GM19193 (cell line): ENCODE measurements around the gene MYZAP.

ENCODE experiments used
- POLR2A ChIP-seq: IDR thresholded peaks from 4 replicates; pipeline ENCODE4 v1.6.1; 2011; ENCODE audit not compliant: insufficient read depth, insufficient read length; ENCODE audit errors: extremely low read depth

MYZAP gene

DNA sequence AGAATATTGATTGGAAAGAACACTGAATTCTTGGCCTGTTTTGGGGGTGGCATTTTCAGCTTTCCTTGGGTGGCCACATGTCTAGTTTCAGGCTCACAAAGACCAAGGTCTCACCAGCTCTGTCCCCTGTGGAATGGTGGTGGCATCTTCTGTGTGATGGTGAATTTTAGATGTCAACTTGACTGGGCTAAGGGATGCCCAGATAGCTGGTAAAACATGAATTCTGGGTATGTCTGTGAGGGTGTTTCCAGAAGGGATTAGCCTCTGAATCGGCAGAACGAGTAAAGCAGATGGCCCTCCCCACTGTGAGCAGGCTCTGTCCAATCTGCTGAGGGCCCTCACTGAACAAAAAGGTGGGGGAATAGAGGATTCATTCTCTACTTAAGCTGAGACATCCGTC lies 34.4 kb upstream of the MYZAP start:
- no peak for TF ChIP-seq POLR2A

DNA sequence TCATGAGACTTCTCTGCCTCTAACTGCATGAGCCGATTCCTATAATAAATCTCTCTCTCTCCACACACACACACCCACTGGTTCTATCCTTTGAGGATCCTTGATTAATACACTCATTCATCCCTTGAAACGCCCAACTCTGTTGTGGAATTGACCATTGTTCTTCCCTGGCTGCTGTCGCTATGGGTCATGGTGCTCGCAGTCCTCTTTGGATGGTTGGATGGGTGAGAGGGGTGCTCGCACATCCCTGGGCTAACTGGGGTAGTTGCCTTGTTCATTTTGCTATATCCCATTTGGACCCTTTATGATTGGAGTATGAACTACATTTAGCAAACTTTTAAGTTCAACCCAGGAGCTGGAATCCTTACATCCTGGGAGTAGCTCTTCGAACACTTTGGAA lies 33.9 kb upstream of the MYZAP start:
- no peak for TF ChIP-seq POLR2A

DNA sequence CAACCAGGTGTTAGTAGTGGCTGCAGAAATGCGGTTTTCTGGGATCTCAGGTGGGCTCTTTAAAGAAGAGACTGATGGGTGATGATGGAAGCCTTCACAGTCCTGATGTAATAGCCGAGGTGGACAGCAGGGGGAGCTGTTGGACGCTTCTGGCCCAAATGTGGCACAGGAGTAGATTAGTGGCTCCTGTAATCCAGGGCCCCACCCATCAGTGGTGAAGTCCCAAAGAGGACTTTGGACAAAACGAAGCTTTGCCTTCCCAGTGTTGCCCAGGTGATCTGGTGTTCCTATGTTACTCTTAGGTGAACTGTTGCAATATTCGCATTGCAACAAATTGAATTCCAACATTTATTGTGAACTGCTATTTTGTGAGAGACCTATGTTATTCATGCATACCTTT lies 31.8 kb upstream of the MYZAP start:
- no peak for TF ChIP-seq POLR2A

DNA sequence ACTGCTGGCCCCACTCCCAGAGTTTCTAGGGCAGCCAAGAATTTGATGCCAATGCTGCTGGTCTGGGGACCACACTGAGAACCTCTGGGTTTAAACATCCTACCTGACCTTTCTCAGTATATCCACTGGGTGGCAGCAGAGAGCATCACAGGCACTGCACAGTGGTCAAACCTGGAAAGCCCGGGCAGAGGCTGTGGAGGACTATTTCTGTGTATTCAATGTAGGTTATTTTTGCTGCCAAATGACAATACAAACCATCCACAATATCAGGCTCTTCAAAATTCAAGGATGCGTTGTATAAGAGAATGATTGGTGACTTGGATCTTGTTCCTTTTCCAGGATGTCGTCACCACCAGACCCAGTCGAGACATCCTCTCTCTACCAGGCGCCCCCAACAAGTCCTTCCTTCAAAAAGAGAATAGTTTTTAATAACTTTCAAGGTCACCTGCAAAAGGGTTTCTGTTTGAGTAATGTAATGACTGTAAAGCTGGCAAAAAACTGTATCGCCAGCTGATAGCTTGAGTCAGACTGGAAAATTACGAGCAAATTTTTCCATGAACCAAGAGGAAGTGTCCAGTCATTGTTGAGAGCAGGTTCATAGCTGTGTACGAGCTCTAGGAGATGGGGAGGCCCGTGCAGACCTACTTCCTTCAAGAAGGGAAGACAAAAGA lies 30.5 kb upstream of the MYZAP start:
- TF ChIP-seq POLR2A: no peak

DNA sequence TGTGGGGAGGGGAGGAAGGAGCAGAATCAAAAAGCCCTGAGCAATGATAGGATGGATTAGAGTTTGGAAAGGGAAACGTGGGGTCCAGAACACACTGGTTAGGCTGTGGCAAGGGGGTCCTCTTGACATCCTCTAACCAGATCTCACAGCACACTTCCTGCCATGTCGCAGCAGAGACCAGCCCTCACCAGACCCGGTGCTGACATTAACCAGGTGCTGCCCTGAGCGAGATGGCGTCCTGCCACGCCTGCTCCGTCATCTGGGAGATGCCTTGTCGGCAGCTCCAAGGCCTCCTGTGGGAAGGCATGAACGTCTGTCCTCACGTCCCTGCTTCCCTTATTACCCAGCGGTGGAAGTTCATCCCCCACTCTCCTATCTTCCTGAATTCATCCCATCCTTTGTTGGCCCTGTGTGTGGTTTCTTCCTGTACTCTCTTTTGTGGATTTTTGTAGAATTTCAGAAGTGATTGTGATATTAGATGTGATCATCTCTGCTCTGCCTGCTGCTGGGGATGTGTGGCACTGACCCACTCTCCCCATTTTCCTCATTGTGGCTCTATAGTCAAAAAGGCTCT lies 29.4 kb upstream of the MYZAP start:
- no peak for TF ChIP-seq POLR2A

DNA sequence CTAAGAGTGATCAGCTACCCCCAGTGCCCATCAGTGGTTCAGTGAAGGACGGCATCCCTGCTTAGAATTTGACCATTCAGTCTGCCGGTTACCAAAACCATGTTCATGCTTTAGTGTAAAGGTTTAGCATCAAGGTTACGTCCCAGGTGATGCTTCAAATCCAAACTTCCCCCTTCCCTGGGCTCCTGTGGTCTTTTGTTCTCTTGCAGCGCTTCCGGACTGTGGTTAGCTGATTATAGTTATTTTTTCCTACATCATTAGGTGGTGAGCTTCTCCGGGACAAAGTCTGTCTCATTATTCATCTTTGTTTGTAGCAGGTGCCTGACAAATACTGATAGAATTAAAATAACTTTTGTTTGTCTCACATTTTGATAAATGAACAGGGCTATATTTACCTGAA lies 28.3 kb upstream of the MYZAP start:
- TF ChIP-seq POLR2A: no peak

DNA sequence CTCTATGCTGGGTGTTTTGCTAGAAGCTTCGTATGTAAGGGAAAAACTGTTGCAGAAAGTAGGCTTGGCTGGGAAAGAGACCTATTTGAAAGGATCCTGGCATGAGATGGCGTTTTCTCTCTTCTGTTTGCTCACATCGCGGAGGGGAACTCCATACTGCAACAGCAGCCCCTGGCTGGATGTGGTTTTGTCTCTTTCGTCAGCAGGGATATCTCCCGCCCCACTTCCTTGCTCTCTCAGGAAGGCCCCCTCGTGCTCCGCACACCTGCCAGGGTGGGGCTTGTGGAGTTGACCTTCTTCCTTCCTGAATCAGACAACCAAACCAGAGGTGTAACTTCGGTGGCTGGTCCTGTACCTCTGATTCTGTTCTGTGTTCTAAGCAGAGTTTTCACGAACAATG lies 26.4 kb upstream of the MYZAP start:
- no peak for TF ChIP-seq POLR2A

DNA sequence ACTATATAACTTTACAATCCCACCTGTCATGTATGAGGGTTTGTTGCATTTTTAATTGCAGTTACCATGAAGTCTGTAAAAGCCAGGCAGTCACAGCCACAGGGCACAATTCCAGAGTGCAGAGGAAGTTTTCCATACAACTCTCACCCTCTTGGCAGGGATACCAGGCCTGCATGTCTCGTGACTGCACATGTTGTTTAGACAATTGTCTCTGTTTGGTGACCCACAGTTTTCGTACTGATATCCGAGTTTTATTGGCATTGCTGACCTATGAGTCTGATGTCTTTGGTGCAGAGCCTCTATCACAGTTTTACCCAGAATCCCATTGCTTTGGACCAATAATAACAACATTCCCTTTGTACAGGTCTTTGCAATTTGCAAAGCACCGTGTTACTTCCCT lies 24.9 kb upstream of the MYZAP start:
- TF ChIP-seq POLR2A: no peak

DNA sequence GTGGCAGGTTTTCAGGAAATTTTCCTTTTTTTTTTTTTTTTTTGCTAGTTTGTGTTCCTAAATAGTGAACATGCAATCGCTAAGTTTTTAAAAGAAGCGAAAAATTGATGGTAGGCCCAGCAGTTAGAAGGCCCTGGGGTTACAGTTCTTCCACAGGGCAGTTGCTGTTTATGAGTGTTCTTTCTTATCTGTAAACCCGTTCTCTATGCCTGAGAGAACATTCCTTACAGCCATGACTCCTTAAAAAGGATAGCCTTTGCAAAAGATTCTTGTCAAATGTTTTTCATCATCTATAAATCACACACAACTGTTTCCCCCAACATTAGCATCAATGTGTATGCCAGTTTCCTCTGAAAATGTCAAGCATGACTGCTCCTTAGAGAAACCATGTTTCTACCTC lies 23.8 kb upstream of the MYZAP start:
- TF ChIP-seq POLR2A: no peak

DNA sequence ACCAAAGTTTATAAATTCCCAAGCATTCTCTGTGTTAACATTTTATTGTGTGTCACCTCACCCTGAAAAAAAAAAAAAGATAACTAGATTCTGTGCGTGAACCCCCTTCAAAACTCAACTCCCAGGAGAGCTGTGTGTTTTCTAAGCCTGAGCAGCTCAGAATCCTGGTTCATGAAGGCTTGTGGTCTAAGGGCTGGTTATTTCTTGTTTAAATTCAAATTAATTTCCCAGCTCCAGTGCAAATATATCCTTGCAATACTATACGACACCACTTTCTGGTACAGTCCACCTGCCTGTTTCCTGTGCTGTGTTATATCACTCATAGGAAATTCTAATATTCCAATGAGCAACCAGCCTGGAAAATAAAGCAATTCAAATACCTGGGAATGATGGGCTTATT lies 23.4 kb upstream of the MYZAP start:
- TF ChIP-seq POLR2A: no peak

DNA sequence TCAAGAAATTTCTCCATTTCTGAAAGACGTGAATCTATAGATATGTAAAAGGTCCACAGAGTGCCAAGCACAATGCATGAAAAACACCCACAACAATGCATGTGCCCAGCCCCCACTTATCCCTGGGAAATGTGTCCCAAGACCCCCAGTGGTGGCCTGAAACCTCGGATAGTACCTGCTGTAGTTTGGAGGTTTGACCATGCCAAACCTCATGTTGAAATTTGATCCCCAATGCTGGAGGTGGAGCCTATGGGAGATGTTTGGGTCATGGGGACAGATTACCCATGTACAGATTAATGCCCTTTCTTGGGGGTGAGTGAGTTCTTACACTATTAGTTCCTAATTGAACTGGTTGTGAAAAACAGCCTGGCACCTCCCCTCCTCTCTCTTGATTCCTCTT lies 21.4 kb upstream of the MYZAP start:
- no peak for TF ChIP-seq POLR2A

DNA sequence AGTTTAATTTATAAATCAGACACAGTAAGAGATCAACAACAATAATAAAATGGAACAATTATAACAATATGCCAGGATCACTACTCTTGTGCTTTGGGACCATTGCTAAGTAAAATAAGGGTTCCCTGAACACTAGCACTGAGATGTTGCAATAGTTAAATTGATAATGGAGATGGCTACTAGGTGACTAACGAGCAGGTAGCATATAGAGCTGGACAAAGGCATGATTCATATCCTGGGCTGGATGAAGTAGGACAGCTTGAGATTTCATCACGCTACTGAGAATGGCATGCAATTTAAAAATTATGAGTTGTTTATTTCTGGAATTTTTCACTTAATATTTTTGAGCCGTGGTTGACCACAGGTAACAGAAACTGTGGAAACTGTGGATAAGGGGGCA lies 20.7 kb upstream of the MYZAP start:
- TF ChIP-seq POLR2A: no peak

DNA sequence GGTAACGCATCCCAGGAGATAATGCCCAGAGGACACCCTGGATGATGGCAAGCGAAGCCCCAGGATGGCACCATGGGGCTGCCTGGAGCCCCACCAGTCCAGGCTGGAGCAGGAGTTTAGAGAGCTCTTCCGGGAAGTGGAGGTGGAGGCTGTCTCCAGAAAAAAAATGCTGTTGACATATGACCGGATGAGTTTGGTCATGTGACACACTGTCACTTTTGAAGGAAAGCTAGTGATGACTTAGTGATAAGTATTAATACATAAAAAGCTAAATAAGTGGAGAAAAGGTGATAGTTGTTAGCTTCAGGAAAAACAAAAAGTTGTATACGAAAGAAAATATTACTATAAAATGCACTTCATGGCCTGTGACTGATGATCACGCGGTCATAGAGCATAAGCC lies 20.0 kb upstream of the MYZAP start:
- no peak for TF ChIP-seq POLR2A

DNA sequence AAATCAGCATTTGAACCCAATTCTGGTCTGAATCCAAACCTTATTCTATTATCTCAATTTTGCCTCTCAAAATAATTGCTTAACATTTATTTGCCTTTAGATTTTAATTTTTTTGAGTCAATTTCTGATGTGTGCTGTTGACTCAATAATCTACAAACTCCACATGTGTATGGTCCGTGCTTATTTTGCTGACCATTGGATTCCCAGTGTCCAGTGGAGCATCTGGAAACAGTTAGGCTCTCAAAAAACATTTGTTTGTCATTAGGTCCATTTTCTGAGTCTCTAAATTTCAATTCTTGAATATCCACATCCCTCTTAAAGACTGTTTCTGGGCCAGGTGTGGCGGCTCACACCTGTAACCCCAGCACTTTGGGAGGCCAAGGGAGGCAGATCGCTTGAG lies 19.2 kb upstream of the MYZAP start:
- TF ChIP-seq POLR2A: no peak

DNA sequence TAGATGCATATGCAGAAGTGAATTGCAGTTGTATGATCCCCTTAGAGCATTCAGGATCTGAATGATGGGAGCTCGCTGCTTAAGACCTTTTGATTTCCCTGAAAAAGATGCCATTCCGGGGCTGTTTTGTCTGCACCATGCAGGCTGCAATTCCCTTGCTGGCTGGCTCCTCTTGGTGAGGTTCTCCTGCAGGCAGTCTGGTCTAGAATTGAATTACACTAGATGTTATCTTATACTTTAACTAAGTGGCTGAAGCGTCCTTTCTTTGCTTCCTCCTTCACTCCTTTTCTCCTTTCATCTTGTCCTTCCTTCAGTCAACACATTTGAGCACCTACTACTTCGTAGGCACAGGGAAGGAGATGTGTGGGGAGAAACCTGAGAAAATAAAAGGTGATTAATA lies 18.6 kb upstream of the MYZAP start:
- no peak for TF ChIP-seq POLR2A

DNA sequence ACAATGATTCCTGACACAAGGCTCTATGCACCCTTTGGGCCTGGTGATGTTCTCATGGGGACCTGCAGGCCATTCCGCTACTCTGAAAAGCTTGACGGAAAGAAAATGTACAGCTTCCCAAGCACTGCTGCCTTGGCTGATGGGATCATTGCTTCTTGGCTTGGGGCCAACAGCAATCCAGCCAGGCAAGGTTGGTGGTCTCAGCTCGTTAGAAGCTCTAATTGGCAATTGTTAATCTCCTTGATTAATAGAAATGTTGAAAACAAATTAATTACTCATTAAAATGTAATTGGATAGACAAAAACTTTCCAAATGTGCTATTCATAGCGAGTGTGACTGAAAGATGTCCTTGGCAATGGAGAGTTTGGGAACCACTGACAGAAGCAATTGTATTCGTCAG lies 16.3 kb upstream of the MYZAP start:
- TF ChIP-seq POLR2A: no peak

DNA sequence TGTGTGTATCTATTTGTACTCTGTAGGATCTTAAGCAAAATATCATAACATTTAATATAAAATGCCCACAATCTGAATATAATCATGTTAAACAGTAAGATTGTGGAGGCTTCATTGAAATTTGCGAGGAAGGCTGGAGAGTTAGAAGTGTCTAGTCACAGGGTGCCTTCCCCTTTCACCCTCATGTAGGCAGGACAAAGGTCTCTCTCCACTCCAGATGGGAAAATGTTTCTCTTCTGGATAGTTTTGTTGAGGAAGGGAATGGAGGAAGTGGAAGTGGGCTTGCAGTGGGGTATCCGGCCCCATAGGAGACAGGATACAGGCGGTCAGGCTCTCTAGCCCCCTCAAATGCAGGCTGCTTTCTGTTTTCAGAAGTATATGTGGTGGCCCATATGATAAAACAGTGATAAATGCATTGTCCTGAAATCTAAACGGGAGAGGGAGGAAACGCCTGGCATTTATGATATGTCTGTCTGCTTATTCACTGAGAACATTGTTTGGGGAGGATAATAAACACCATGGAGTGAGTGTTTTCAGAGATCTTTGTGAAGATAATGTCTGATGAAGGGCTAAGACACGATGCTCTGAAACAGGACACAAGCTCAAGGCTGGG lies 13.3 kb upstream of the MYZAP start:
- no peak for TF ChIP-seq POLR2A

DNA sequence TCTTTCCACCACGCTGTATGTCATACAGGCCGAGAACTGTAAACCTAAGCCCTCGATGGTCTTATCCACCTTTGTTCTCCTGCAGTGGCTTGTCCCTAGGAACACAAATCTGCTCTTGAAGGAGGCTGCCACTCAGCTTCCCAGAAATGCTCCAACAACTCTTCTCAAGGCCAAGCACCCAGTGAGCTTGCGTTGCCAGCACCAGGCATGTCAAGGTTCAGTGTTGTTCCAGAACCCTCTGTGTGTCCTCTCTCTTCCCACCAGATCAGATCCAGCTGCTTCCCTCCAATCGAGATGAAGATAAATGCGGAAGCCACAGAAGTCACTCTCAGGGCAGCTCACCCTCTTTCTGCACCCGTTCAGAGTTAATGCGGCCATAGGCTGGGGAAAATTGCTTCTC lies 11.3 kb upstream of the MYZAP start:
- no peak for TF ChIP-seq POLR2A

DNA sequence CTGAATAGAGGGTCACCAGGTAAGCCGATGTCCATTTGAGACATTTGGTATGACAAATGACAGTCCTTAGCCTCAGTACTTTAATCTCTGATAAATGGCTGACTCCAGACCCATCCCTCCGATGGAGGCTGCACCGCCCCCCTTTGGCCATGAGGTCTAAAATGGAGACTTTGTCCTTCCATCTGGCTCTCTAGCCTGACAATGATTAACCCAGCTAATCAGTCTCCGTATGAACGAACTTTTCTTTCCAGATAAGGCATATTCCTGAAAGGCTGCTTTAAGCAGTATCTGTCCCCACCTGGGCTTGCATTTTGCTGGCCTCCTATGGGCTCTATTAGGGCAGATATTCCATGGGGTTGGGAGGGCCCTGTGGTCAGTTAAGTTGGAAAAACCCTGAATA lies 10.8 kb upstream of the MYZAP start:
- TF ChIP-seq POLR2A: no peak
